Kidney epithelial cell (primary cell): ENCODE data around the gene TBX1. TPM values are rescaled to one million over a fixed set of nuclear protein-coding genes. Genes with fewer than 3 reads are reported as not detected.

Source experiments
- DNase-seq: peaks from one replicate; pipeline ENCODE4 v3.0.0-alpha.2; 2010; ENCODE audit warnings: low read depth
- H3K27me3 ChIP-seq: 2 replicates; pipeline ENCODE4 v1.6.0; 2011; ENCODE audit warnings: low read length; ENCODE audit not compliant: control insufficient read depth, insufficient read depth
- H3K36me3 ChIP-seq: 2 replicates; pipeline ENCODE4 v1.5.1; 2011; ENCODE audit warnings: low read length; ENCODE audit not compliant: control insufficient read depth, insufficient read depth
- H3K4me3 ChIP-seq: 2 replicates; pipeline ENCODE4 v1.5.1; 2011; ENCODE audit warnings: low read depth, mild to moderate bottlenecking, control low read depth, low read length
- CTCF ChIP-seq: IDR thresholded peaks from 2 replicates; pipeline ENCODE4 v1.5.1; 2011; ENCODE audit warnings: mild to moderate bottlenecking, moderate library complexity, low read length, control low read depth, inconsistent platforms; ENCODE audit not compliant: insufficient read depth, poor library complexity, severe bottlenecking
- total RNA-seq: library from RNA; depleted of rRNA; stranded (reverse); fragments of >200 nt; gene quantifications from 2 replicates; pipeline ENCODE4 v1.2.3, GENCODE V29; 2015

TBX1 gene
- total RNA-seq, 1 donor from 2014 or later = not detected

- Histone ChIP-seq H3K36me3 (no peaks in the 10 kb centered on the region), H3K27me3 (no peaks in the 10 kb centered on the region), H3K4me3 (no peak overlapping the region)
- peak; percentile 19 for DNase-seq
- no peak for TF ChIP-seq CTCF
These were observed 50.0 kb downstream of the TBX1 start for GRCh38 chr22:19810381-19811201.

- no peaks in the 10 kb centered on the region for H3K36me3 ChIP-seq
- H3K4me3 ChIP-seq = no peak overlapping the region
- H3K27me3 ChIP-seq = no peaks in the 10 kb centered on the region
- no peak for TF ChIP-seq CTCF
- DNase-seq = no peak
These were observed 50.6 kb downstream of the TBX1 start for GRCh38 chr22:19811211-19811621.

DNA sequence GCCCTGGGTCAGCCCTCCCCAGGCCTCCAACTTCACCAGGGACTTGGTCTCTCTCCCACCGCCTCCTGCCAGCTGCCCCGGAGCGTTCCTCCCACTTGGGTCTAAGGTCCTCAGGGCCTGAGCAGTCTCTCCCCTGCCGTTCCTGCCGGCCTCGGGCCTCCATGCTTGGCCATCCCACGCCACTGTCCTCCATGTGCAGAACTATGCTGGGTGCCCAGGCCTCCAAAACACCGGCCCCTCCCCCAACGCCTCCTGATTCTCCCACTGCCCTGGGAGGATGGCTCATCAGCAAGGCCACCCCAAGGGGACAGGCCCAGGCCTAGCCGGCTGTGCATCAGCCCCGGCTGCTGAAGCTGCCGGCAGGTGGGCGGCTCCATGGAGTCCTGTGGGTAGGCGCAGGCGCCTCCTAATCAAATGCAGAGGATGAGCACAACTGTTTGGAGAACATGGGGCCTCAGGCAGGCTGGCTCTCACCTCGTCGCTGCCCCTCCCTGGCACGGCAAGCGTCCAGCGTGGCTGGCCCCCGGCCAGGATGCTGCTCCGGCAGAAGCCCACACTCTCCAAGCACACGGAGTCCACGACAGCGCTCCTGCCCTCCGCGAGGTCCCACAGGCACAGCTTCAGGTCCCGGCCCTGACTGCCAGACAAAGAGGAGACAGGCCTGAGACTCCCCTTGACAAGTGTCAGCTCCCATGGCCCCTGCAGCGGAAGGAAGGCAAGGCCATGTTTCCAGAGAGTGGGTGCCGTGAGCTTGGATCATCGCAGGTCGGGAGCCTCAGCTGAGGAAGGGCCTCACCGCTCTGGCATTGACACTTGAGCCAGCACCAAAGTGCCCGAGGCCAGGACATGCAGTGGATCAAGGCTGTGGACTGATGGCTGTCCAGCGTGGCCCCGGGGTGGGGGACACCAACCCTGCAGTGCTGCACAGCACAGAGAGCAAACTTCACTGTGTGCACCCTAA, 51.5 kb downstream of the TBX1 start:
- Histone ChIP-seq H3K4me3 (no peak overlapping the region), H3K27me3 (no peaks in the 10 kb centered on the region), H3K36me3 (no peaks in the 10 kb centered on the region)
- no peak for TF ChIP-seq CTCF
- no peak for DNase-seq

- TF ChIP-seq CTCF = no peak
- no peaks in the 10 kb centered on the region for H3K27me3 ChIP-seq
- no peak overlapping the region for H3K4me3 ChIP-seq
- no peak for DNase-seq
- H3K36me3 ChIP-seq = no peaks in the 10 kb centered on the region
These were observed 52.3 kb downstream of the TBX1 start for GRCh38 chr22:19812910-19813309.

DNA sequence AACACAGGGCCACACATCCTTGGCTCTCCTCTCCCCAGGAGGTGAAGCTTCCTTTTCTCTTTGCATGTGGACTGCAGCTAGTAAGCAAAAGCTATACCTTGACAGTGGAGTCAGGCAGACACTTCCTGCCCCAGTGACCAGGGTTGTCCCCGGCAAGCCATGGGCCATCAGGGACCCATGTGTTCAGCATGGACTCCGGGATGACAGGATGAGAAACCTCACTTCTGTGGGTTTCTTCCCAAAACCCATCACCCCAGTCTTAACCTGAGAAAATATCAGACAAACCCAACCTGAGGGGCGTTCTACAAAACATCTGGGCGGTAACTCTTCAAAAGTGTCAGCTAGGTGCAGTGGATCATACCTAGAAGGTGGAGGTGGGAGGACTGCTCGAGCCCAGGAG, 53.9 kb downstream of the TBX1 start:
- DNase-seq = no peak
- H3K36me3 ChIP-seq = no peaks in the 10 kb centered on the region
- no peak for TF ChIP-seq CTCF
- no peaks in the 10 kb centered on the region for H3K27me3 ChIP-seq
- no peak overlapping the region for H3K4me3 ChIP-seq
